Fibroblast of skin of left biceps (primary cell): ENCODE data around the gene PRDM15.
"Not testable (repeated sequence)": the region's sequence is repeated elsewhere in the genome, so short reads cannot be mapped to it uniquely, and the experiment has no call there.

Experiments
- DNase-seq, 2 experiments: peaks; one replicate each; pipeline ENCODE4 v3.0.0-alpha.2; 2013; ENCODE audit warnings: low read depth in 2 of 2

The PRDM15 gene

GRCh38 chr21:41808094-41808493 lies 71.0 kb downstream of the PRDM15 start:
- no peak for DNase-seq

GRCh38 chr21:41806773-41807172 lies 72.4 kb downstream of the PRDM15 start:
- DNase-seq, result no peak

DNA sequence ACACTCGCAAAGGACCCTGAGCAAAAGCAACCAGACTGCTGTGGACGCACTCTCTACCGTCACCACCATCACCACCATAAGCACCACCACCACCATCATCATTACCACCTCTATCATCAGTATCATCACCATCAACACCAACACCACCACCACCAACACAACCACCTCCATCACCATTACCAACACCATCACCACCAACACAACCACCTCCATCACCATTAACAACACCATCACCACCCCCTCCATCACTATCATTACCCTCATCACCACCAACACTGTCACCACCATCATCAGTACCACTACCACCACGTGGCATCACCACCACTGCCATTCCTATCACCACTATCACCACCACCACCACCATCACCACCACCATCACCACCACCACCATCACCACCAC lies 73.5 kb downstream of the PRDM15 start:
- no peak for DNase-seq

DNA sequence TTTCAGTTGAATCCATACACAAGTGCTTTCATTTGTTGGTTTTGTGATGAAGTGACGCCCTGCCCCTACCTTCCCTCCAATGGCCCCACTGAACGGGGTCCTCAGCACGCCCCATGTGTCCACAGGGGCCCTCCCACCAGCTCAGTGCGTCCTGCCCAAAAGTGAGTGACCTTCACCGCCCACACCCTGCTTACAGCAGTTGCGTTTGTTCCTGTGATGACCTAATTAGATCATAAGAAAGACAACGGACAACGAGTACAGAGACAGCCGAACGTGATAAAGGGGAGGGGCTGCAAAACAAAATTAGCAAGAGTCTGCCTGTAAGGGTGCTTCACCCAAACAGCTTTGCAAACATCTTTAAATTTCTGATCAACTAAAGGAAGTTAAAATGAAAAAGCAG lies 74.1 kb downstream of the PRDM15 start:
- no peak for DNase-seq

- no peak for DNase-seq
Measured at GRCh38 chr21:41804381-41804780, 74.8 kb downstream of the PRDM15 start.

DNA sequence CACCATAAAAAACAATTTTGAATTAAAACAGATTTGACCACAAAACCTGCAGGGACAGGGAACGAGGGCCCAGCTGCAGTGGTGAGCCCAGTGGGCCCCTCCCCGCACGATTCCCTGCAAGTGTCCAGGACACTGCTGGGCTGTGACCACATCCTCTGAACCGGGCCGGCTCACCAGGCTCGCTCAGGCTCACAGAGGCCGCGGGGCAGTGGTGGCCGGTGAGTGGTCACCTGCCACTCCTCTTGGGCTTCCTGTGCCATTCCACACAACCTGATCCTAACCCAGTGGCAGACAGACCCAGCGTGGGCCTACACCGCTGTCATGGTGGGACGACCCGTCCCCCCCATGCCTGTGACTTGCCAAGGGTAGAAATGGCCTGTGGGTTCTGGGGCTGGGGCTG lies 75.8 kb downstream of the PRDM15 start:
- DNase-seq, result no peak

DNA sequence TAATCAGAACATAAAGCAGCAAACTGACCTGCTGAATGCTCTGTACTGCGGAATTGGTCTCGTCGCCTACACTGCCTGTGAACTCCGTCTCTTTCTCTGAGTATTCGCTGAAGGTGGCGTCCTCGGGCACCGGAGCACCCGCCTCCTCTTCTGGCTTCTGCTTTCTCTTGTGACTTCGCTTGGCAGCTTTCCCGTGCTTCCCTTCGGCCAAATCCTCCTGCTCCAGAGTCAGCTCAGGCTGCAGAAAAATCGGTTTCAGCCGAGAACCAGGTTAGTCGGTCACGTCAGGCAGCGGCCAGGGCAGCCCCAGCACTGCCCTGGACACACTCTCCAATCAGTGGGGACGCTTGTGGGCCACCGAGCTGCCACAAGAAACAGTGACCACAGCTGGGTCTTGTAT lies 76.5 kb downstream of the PRDM15 start:
- DNase-seq, result no peak

DNA sequence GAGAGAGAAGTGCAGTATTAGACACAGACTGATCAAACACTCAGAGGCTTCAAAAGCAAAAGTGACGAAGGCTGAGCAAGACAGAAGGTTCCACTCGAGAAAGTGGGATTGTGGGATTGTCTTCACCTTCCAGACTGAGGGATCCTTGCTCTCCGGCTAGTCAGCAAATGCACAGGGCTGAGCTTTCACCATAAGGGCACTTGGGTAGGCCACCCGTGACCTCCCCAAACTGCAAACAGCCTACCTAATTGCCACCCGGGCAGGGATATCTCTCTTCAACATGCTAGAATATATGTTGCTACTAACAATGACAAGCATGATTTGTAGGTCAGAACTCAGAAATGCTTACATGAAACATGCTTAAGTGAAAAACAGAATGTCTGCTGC lies 77.0 kb downstream of the PRDM15 start:
- no peak for DNase-seq

DNA sequence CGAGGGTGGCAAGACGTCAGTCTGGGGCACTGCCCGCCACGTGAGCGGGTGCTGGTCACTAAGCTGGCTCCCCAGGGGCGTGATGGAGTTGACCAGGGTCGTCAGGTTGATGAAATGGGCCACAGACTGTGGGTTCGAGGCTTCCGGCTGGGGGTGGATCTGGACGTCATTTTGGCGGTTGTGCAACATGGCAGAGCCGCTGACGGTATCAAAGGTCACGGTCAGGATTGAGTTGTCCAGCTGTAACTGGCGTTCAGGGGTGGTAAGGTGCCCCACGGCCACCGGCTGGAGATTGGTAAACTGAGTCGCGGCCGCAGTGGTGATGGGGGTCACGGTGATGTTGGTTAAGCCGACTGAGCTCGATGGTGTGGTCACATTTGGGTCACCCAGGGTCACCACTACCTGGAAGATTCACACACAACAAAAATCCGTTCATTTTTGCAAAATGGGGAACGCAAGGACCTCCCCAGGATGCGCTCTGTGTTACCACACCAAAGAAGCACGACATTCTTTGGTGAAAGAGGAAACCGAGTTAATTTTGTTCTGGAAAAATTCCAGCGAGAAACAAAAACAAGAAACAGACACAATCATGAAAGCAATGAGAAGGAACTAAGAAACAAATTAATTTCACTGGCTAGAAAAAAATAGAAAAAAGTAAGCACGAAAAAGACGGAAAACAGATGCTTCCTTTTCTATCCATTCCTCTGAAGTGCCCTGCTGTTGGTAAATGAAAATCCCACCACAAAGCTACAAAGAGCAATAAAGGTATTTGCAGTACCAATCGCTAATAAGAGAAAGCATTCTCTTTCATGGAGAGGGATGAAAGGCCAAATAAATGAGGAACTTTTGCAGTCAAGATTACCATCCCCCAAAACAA lies 77.6 kb downstream of the PRDM15 start:
- no peak for DNase-seq

GRCh38 chr21:41800425-41801320 lies 78.5 kb downstream of the PRDM15 start:
- DNase-seq, result no peak

DNA sequence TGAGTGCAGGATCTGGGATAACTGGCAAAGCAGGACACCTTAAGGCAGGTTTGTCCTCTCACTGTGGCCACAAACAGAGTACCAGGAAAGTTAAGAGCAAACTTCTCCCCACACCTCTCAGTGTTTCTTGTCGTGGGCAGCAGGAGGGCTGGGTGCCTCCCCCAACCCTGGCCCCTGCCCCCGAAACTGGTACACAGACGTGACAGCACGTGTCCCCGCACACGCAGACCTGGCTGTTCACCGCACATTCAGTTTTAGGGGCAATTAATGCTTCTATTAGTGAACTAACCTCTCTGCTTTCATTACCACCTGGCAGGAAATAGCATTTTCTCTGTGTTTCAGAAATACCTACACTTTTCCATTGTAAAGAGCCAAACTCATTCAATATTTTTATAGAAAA lies 79.4 kb downstream of the PRDM15 start:
- DNase-seq, result no peak

DNA sequence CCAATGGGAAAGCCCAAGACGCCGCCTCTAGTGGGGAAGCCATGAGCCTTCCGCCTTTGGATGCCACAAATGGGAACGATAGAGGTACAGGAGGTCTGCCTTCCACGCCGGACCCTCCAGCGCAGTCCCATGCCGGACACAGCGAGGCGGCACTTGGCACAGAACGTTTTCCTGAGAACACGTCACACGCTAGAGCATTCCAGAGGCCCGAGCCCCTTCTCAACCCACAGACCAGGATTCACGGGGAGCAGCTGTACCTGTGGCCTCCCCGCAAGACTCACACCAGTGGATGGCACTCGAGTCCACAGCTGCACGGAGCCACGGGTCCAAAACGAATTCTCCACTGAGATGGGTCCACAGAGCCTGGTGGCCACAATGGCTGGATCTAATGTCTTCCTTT lies 80.8 kb downstream of the PRDM15 start:
- no peak for DNase-seq

DNA sequence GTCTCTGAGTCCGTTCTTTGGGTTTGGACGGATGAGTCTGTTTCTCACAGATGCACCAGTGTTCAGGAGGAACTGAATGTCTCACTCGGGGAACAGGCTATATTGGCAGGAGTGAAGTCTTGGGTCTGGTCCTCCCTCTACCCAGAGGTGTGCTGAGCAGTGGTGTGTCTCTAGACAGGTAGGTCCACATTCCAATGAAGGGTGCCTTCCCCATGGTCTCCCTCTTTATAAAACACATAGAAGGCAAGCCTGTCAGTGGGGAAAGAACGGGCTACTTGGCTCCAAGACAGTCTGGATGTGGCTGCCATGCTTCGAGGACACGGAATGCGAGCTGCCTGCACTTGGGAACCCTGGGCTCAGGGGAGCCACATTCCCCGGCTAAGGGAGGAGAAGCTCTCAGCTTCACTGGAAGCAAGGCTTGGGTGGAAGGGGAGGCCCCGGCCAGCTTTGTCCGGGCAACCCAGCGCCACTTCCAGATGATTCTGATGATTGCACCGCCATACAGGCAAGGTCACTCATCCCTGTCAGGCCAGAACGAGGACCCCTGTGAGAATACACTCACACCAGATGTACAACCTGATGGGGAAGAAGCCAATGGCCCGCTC lies 82.6 kb downstream of the PRDM15 start:
- no peak for DNase-seq

DNA sequence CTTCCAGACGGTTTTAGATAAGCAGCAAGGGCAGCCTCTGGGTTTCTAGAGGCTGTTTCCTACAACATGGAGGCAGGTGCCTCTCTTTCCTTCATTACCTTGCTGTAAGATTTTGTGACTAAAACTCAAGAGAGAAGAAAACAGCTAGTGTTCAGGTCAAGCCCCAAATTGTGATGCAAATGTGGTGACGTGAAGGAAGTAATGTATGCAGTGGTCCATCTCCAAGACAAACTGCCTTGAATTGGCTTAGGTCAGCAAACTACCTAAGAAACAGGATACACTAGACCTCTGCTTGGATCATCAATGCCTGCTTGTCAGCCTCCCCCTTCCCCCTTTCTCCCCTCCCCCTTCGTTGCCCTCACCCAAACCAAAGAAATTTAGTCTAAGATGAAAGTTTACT lies 83.4 kb downstream of the PRDM15 start:
- no peak for DNase-seq

GRCh38 chr21:41794600-41794999 lies 84.5 kb downstream of the PRDM15 start:
- no peak for DNase-seq

DNA sequence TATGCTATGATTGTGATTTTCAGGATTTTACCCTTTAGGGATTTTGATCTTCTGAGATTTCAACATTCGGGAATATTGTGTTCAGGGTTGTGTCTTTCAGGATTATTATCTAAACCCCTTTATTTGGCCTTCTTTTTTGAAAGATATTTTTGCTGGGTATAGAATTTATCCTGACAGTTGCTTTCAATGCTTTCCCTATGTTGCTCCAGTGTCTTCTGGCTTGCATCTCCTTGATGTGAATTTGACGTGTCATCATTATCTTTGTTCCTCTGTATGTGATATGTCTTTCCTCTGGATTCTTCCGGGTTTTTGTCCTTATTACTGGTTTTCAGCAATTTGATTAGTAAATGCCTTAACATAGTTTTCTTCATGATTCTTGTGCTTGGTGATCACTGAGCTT lies 86.4 kb downstream of the PRDM15 start:
- no peak for DNase-seq

- peak; percentile 61 to 71 for DNase-seq
Measured at GRCh38 chr21:41786509-41786987, 92.6 kb downstream of the PRDM15 start.

GRCh38 chr21:41785262-41785661 lies 93.9 kb downstream of the PRDM15 start:
- DNase-seq, result not testable (repeated sequence)

DNA sequence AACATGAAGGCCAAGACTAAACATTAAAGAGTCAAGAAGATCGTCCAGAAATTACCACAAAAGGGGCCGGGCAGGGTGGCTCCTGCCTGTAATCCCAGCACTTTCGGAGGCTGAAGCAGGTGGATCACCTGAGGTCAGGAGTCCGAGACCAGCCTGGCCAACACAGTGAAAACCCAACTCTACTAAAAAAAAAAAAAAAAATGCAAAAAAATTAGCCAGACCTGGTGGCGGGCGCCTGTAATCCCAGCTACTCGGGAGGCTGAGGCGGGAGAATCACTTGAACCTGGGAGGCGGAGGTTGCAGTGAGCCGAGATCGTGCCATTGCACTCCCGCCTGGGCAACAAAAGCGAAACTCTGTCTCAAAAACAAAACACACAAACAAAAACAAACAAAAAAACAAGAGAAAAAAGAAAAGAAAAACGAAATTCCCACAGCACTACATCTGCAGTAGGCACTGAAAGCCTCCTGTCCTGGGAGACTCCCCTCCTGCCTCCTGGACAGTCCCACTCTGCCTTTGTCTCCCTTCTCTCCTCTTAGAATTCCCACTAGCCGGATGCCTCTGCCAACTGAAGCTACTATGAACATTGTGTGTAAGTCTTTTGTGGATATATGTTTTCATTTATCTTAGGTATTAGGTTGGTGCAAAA lies 94.6 kb downstream of the PRDM15 start:
- DNase-seq, result no peak

DNA sequence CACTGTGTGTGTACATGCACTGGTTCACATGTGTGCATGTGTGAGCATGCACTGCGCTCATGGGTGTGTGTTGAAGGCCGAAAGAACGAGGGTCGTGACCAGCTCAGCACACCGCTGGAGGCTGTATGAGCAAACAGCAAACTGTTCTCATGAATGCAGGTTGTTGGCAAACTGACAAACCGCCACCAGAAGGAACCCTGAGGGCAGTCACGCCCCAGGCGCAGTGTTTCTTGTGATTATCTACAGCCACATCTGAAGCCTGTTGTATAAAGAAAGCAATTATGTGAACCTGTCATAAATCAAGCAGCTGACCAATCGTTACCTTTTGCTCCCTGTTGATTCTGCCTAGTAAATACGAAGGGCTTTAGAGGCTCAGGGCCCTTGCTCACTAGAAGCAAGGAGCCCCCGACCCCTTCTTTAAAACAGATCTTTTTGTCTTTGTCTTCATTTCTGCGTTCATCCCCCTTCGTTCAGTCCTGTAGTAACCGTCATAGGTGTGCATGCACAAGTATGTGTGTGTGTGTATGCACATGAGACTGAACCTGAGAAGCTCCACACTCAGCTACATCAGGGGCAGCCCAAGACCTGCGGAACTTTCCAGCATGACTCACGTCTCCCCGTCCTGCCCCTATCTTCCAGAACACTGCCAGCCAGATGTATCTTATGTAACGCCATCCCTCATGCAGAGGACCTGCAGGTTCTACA lies 95.5 kb downstream of the PRDM15 start:
- no peak for DNase-seq

DNA sequence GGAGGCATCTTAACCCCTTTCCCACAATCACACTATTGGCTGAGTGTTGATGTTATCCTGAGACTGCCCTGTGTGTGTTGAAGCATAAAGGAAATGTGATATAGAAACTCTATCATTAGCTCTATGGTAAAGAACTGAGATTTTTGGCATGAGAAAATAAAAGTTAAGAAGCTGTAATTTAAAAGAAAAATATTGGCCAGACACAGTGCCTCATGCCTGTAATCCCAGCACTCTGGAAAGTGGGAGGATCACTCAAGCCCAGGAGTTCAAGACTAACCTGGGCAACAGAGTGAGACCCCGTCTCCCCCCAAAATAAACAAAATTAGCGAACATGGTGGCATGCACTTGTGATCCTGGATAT lies 98.1 kb downstream of the PRDM15 start:
- DNase-seq, result no peak
